Ovary (tissue), 3 donors: ENCODE measurements around the gene PRPF8.
"Not testable (repeated sequence)": the region's sequence is repeated elsewhere in the genome, so short reads cannot be mapped to it uniquely, and the experiment has no call there.

ENCODE experiments used
- CTCF ChIP-seq, 3 donors: fragments of 450-650 bp in 2 of 3; fragments of 200-600 bp in 1 of 3; IDR thresholded peaks; one replicate each; pipeline versions ENCODE4 v1.5.1 to v1.8.0; 2016 to 2022; ENCODE audit warnings: antibody characterized with exemption in 3 of 3, mild to moderate bottlenecking in 1 of 3
- POLR2A ChIP-seq: fragments of 450-650 bp; IDR thresholded peaks from one replicate; pipeline ENCODE4 v1.6.1; 2017; ENCODE audit warnings: antibody characterized with exemption, mild to moderate bottlenecking, moderate library complexity
- donor health status: DM: no; HTN: no; CAD: no.

GRCh38 chr17:1663934-1664333 lies 20.7 kb downstream of the PRPF8 start:
- TF ChIP-seq CTCF (IDR thresholded peaks at IDR 0.05); POLR2A: not testable (repeated sequence)
